ENCODE measurements around the gene ICOS. TPM values are rescaled to one million over a fixed set of nuclear protein-coding genes. Genes with fewer than 3 reads are reported as not detected.

Gene ICOS
- total and polyA plus RNA-seq, 11 donors = 0.04 to 0.85 (median 0.27) TPM; not detected in 8

DNA sequence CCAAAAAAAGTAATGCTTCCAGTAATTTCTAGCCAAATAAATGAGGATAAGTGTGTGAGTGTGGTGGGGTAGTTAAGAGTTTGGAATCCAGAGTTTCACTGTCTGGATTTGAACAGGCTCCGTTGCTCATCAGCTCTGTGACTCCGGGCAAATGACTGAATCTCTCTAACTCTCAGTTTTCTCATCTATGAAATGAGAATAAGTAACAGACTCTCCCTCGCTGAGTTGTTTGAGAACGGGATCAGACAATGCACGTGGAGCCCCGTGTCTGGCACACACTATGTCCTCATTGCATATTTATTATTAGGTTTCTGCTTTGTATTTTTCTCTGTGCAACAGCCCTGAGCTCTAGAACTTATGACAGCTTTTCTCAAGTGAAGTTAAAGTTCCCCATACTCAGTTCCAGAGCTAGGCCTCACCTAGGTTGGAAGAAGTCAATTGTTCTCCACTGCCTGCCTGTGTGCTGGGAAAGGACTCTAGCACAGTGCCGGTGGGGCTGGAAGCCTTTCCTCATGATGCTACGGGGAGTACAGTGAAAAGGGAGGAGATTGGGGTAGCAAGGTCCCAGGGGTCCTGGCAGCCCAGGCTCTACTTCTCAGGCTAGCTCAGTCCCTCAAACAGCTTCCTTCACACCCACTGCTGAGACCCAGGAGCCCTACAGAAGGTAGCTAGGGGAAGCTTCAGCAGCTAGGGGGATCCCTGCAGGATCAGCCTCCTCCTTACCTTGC is 1.7 kb upstream of the ICOS start:
- intact Hi-C loops (cut with DNase I) = no loop called here

DNA sequence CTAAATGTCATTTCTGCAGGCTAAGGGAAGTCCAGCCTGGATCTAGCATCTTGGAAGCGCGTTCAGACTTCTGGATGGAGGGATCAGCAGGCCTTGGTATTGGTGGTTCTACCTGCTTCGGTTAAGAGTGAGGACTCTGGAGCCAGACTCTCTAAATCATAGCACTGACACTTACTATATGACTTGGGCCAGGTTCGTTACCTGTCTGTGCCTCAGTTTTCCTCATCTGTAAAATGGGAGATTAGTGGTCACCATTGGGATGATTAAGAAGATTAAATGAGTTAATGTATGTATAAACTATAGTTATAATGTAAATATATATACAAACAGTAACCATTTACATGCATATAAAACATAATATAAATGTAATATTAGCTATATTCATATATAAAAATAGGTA is 995 bp upstream of the ICOS start:
- Histone ChIP-seq H3K9me3 (no peaks in the 10 kb centered on the region), H3K4me3 (no peak overlapping the region), H3K36me3 (no peaks in the 10 kb centered on the region), H3K27me3 (no peaks in the 10 kb centered on the region), H3K27ac (peak overlapping the region in 1 of 12 donors; percentile 48), H3K4me1 (peaks cover 0 to 5% (median 0%) of the 10 kb centered on the region in 12 donors)
- TF ChIP-seq, protein P1, sequence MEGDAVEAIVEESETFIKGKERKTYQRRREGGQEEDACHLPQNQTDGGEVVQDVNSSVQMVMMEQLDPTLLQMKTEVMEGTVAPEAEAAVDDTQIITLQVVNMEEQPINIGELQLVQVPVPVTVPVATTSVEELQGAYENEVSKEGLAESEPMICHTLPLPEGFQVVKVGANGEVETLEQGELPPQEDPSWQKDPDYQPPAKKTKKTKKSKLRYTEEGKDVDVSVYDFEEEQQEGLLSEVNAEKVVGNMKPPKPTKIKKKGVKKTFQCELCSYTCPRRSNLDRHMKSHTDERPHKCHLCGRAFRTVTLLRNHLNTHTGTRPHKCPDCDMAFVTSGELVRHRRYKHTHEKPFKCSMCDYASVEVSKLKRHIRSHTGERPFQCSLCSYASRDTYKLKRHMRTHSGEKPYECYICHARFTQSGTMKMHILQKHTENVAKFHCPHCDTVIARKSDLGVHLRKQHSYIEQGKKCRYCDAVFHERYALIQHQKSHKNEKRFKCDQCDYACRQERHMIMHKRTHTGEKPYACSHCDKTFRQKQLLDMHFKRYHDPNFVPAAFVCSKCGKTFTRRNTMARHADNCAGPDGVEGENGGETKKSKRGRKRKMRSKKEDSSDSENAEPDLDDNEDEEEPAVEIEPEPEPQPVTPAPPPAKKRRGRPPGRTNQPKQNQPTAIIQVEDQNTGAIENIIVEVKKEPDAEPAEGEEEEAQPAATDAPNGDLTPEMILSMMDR (IDR thresholded peaks at IDR 0.05) = no peak
- no peak for TF ChIP-seq POLR2A (IDR thresholded peaks at IDR 0.05)
- DNase-seq = no peak
- no peak for ATAC-seq
- 94 to 97% (median 95%) methylated on average over 4 of the region's 4 CpGs for WGBS, 4 donors
- intact Hi-C loops (cut with DNase I) = no loop called here

More for the DNA sequence above, 1.7 kb upstream of the ICOS start:
- H3K27ac ChIP-seq = peak overlapping the region in 1 of 12 donors; percentile 48
- H3K27me3 ChIP-seq = no peaks in the 10 kb centered on the region
- peaks cover 0 to 5% (median 0%) of the 10 kb centered on the region in 12 donors for H3K4me1 ChIP-seq
- H3K9me3 ChIP-seq = no peaks in the 10 kb centered on the region
- 75 to 79% (median 76%) methylated on average over 8 of the region's 8 CpGs for WGBS, 4 donors
- no peak overlapping the region for H3K4me3 ChIP-seq
- no peak for ATAC-seq
- no peak for DNase-seq
- TF ChIP-seq POLR2A (IDR thresholded peaks at IDR 0.05) = no peak
- TF ChIP-seq, protein P1 (IDR thresholded peaks at IDR 0.05) = no peak
- no peaks in the 10 kb centered on the region for H3K36me3 ChIP-seq

DNA sequence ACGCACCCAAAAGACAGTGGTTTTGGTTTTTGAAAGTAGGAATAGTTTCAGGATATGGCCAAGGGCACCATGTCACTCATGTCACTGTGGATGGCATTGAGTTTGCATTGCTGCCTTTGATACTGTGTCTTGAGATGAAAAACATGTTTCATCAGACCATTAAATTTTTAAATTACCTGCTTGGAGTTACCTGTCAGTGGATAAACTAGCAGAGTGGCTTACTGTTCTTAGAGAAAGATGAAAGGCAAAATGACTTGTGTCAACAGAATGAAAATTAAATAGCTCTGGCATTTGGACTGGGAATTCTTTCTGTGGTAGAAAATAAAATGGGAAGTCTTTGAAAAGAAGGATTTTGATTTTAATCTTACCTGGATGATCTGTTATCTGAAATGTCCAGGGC is 386 bp downstream of the ICOS start:
- Histone ChIP-seq H3K4me3 (peak overlapping the region in 2 of 12 donors; percentile 0 to 49), H3K36me3 (no peaks in the 10 kb centered on the region), H3K9me3 (no peaks in the 10 kb centered on the region), H3K4me1 (peaks cover 0 to 5% (median 0%) of the 10 kb centered on the region in 12 donors), H3K27ac (peak overlapping the region in 1 of 12 donors; percentile 55), H3K27me3 (no peaks in the 10 kb centered on the region)
- intact Hi-C loops (cut with DNase I) = no loop called here
- ATAC-seq (no peak), DNase-seq (no peak)
- TF ChIP-seq, protein P1 (IDR thresholded peaks at IDR 0.05) = no peak
- TF ChIP-seq POLR2A (IDR thresholded peaks at IDR 0.05) = no peak
- WGBS, 4 donors = 95 to 100% (median 97%) methylated on average over 1 of the region's 1 CpG

DNA sequence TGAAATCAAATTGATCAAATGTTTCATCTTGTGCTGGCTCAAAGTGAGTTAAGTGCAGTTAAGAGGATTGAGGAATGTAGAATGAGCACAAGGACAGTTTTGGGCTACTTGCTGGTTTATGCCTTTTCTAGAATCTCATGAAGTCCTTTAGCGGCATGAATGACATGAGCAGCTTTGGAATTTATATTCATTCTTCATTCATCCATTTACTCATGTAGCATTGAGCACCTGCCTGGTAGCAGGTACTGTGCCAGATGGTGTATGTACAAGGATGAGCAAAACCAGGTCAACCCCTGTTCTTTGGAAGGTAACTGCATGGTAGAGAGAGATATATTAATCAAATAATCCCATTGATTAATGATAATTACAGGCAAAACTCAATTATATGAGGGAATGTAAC is 1.2 kb downstream of the ICOS start:
- Histone ChIP-seq H3K36me3 (no peaks in the 10 kb centered on the region), H3K4me3 (peak overlapping the region in 2 of 12 donors; percentile 16 to 49), H3K9me3 (no peaks in the 10 kb centered on the region), H3K27me3 (no peaks in the 10 kb centered on the region), H3K4me1 (peaks cover 0 to 5% (median 0%) of the 10 kb centered on the region in 12 donors), H3K27ac (peak overlapping the region in 1 of 12 donors; percentile 6)
- intact Hi-C loops (cut with DNase I) = no loop called here
- no peak for DNase-seq
- no peak for ATAC-seq
- TF ChIP-seq POLR2A (IDR thresholded peaks at IDR 0.05) = no peak
- TF ChIP-seq, protein P1 (IDR thresholded peaks at IDR 0.05) = no peak
- 97 to 100% (median 98%) methylated on average over 1 of the region's 1 CpG for WGBS, 4 donors
